ENCODE results near the gene SPATA20.

SPATA20 gene

DNA sequence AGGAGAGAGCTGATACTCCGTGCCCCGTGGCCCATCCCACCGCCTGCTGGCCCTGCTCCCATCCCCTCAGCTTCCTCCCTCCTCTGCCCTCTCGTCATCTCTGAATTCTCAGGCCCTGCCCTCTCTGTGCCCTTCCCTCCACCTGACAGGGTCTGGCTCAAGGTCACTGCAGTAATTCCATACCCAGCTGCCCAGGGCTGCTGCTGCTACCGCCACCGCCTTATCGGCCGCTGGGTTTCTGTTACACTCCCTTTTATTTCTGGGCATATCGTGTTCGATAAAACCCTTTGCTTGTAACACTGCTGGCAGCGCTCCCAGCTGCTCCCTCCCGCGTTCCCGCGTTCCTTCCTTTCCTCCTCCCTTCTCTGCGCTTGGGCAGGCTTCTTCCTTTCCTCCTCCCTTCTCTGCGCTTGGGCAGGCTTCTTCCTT, 13.2 kb upstream of the SPATA20 start:
- Histone ChIP-seq H3K79me2 (ENCODE audit: insufficient read depth, low read length) (no peaks in the 10 kb centered on the region), H3K4me2 (ENCODE audit: insufficient read depth, low read length) (no peak overlapping the region), H3K27me3 (ENCODE audit: insufficient read depth, low read length, poor library complexity) (peaks cover 44% of the 10 kb centered on the region), H4K20me1 (ENCODE audit: insufficient read depth, low read length) (no peaks in the 10 kb centered on the region), H3K36me3 (ENCODE audit: insufficient read depth, low read length) (no peaks in the 10 kb centered on the region), H3K4me1 (ENCODE audit: insufficient read depth, low read length) (no peaks in the 10 kb centered on the region), H3K27ac (ENCODE audit: low read length) (no peak overlapping the region), H3K9me3 (ENCODE audit: insufficient read depth, low read length, severe bottlenecking) (no peaks in the 10 kb centered on the region), H3K9ac (ENCODE audit: low read depth, low read length) (no peak overlapping the region), H2AFZ (ENCODE audit: low read depth, low read length) (no peak overlapping the region), H3K4me3 (ENCODE audit: low read depth in 1 of 2, low read length in 2 of 2) (no peak overlapping the region)
- DNase-seq (no peak), ATAC-seq (ENCODE audit: insufficient read depth, low read depth) (no peak)
- TF ChIP-seq, protein P1, sequence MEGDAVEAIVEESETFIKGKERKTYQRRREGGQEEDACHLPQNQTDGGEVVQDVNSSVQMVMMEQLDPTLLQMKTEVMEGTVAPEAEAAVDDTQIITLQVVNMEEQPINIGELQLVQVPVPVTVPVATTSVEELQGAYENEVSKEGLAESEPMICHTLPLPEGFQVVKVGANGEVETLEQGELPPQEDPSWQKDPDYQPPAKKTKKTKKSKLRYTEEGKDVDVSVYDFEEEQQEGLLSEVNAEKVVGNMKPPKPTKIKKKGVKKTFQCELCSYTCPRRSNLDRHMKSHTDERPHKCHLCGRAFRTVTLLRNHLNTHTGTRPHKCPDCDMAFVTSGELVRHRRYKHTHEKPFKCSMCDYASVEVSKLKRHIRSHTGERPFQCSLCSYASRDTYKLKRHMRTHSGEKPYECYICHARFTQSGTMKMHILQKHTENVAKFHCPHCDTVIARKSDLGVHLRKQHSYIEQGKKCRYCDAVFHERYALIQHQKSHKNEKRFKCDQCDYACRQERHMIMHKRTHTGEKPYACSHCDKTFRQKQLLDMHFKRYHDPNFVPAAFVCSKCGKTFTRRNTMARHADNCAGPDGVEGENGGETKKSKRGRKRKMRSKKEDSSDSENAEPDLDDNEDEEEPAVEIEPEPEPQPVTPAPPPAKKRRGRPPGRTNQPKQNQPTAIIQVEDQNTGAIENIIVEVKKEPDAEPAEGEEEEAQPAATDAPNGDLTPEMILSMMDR (IDR thresholded peaks at IDR 0.05; ENCODE audit: borderline replicate concordance, extremely low read depth, low read length, poor library complexity, severe bottlenecking), result no peak
- no peak for TF ChIP-seq EZH2 (IDR thresholded peaks at IDR 0.05; ENCODE audit: borderline replicate concordance, low read depth, low read length, severe bottlenecking)

DNA sequence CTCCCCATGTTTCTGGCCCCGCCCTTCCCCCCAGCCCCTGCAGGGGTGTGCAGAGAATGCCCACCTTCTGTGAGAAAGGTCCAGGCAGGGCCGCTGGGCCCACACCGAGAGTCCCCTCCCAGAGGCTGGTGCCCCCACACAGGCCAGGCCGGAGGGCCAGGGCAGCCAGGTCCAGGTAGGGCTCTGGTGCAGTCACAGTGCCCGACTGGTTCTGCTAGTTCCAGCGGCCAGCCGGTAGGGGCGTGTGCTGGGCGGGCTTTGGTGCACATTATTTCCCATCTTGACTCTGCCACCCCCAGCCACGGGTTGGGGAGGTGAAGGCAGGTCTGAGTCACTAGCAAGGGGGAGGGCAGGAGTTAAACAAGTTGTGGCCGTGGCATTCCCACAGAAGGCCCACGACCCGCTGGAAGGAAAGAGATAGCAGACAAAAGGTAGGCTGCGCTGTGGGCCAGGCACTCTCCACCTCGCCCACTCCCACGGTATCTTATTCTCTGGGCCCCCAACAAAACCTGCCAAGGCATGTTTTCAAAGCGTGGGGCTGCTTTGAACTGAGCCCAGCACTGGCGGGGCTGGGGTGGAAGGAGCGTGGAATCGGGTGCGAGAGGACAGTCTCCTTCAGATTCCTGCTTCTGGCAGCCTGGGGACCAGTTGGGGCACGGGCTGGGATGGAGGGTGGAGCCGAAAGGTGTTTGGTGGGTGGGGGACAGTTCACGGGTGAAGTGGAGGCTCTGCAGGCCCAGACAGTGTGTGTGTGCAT, 12.6 kb upstream of the SPATA20 start:
- Histone ChIP-seq H3K79me2 (ENCODE audit: insufficient read depth, low read length) (no peaks in the 10 kb centered on the region), H3K4me3 (ENCODE audit: low read depth in 1 of 2, low read length in 2 of 2) (no peak overlapping the region), H3K4me1 (ENCODE audit: insufficient read depth, low read length) (no peaks in the 10 kb centered on the region), H2AFZ (ENCODE audit: low read depth, low read length) (no peak overlapping the region), H4K20me1 (ENCODE audit: insufficient read depth, low read length) (no peaks in the 10 kb centered on the region), H3K36me3 (ENCODE audit: insufficient read depth, low read length) (no peaks in the 10 kb centered on the region), H3K27me3 (ENCODE audit: insufficient read depth, low read length, poor library complexity) (peaks cover 41% of the 10 kb centered on the region), H3K9me3 (ENCODE audit: insufficient read depth, low read length, severe bottlenecking) (no peaks in the 10 kb centered on the region), H3K27ac (ENCODE audit: low read length) (no peak overlapping the region), H3K4me2 (ENCODE audit: insufficient read depth, low read length) (no peak overlapping the region), H3K9ac (ENCODE audit: low read depth, low read length) (no peak overlapping the region)
- ATAC-seq (ENCODE audit: insufficient read depth, low read depth) (no peak), DNase-seq (no peak)
- TF ChIP-seq EZH2 (IDR thresholded peaks at IDR 0.05; ENCODE audit: borderline replicate concordance, low read depth, low read length, severe bottlenecking), result no peak
- TF ChIP-seq, protein P1 (IDR thresholded peaks at IDR 0.05; ENCODE audit: borderline replicate concordance, extremely low read depth, low read length, poor library complexity, severe bottlenecking), result no peak

DNA sequence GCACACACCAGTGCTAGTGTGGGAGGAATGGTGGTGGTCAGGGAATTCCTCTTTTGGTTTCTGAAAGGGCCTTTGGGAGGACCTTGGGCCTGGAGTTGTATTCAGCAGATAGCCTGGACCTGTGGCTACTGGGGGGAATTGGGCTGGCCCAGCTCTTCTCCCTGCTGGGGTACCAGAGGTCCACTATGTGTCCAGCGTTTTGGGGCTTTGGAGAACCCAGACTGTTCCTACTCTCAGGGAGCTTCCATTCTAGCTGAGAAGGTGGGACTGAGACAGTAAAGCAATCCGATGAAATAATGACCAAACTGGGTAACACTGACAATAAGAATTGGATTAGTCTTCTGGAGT, 12.0 kb upstream of the SPATA20 start:
- Histone ChIP-seq H3K4me3 (ENCODE audit: low read depth in 1 of 2, low read length in 2 of 2) (no peak overlapping the region), H4K20me1 (ENCODE audit: insufficient read depth, low read length) (0 out of 2 replicates have a peak, but pooled peaks cover 2% of the 10 kb centered on the region), H3K79me2 (ENCODE audit: insufficient read depth, low read length) (no peaks in the 10 kb centered on the region), H3K9me3 (ENCODE audit: insufficient read depth, low read length, severe bottlenecking) (no peaks in the 10 kb centered on the region), H3K4me2 (ENCODE audit: insufficient read depth, low read length) (no peak overlapping the region), H3K9ac (ENCODE audit: low read depth, low read length) (no peak overlapping the region), H3K27ac (ENCODE audit: low read length) (no peak overlapping the region), H3K27me3 (ENCODE audit: insufficient read depth, low read length, poor library complexity) (peaks cover 41% of the 10 kb centered on the region), H2AFZ (ENCODE audit: low read depth, low read length) (no peak overlapping the region), H3K36me3 (ENCODE audit: insufficient read depth, low read length) (no peaks in the 10 kb centered on the region), H3K4me1 (ENCODE audit: insufficient read depth, low read length) (no peaks in the 10 kb centered on the region)
- no peak for ATAC-seq (ENCODE audit: insufficient read depth, low read depth)
- no peak for TF ChIP-seq EZH2 (IDR thresholded peaks at IDR 0.05; ENCODE audit: borderline replicate concordance, low read depth, low read length, severe bottlenecking)
- TF ChIP-seq, protein P1 (IDR thresholded peaks at IDR 0.05; ENCODE audit: borderline replicate concordance, extremely low read depth, low read length, poor library complexity, severe bottlenecking), result no peak
- DNase-seq, result no peak
